H9 (cell line): Measurements from ENCODE around the gene ZHX3. TPM values are rescaled to one million over a fixed set of nuclear protein-coding genes. Genes with fewer than 3 reads are reported as not detected.

ENCODE experiments used
- DNase-seq: peaks from one replicate; pipeline ENCODE4 v3.0.0-alpha.2; 2017
- H2AFZ ChIP-seq: one replicate; pipeline ENCODE4 v1.6.1; 2013; ENCODE audit warnings: mild to moderate bottlenecking, low read length, control low read depth, moderate library complexity
- H2AK5ac ChIP-seq: 2 replicates; pipeline ENCODE4 v1.6.1; 2013; ENCODE audit warnings: low read length, control low read depth, mixed read lengths; ENCODE audit not compliant: insufficient read length
- H2BK120ac ChIP-seq: one replicate; pipeline ENCODE4 v1.6.1; 2013; ENCODE audit warnings: low read depth, mild to moderate bottlenecking, low read length, control low read depth, inconsistent platforms; ENCODE audit not compliant: poor library complexity, severe bottlenecking
- H2BK12ac ChIP-seq: 2 replicates; pipeline ENCODE4 v1.6.1; 2013; ENCODE audit warnings: low read length, control low read depth, mixed read lengths, low read depth; ENCODE audit not compliant: insufficient read length
- H2BK15ac ChIP-seq: 2 replicates; pipeline ENCODE4 v1.6.1; 2013; ENCODE audit warnings: low read depth, low read length, control low read depth
- H2BK20ac ChIP-seq: one replicate; pipeline ENCODE4 v1.6.1; 2013; ENCODE audit warnings: low read depth, mild to moderate bottlenecking, low read length, control low read depth, inconsistent platforms; ENCODE audit not compliant: poor library complexity, severe bottlenecking
- H2BK5ac ChIP-seq: 2 replicates; pipeline ENCODE4 v1.6.1; 2013; ENCODE audit warnings: low read length, control low read depth, mixed read lengths; ENCODE audit not compliant: insufficient read length
- H3K14ac ChIP-seq: 2 replicates; pipeline ENCODE4 v1.6.1; 2013; ENCODE audit warnings: low read length, control low read depth; ENCODE audit not compliant: insufficient read depth
- H3K18ac ChIP-seq: 2 replicates; pipeline ENCODE4 v1.6.1; 2013; ENCODE audit warnings: low read depth, mild to moderate bottlenecking, mixed read lengths, low read length, control low read depth; ENCODE audit not compliant: insufficient read length
- H3K23ac ChIP-seq: 2 replicates; pipeline ENCODE4 v1.6.1; 2013; ENCODE audit warnings: low read length, control low read depth, mixed read lengths, low read depth; ENCODE audit not compliant: insufficient read length
- H3K23me2 ChIP-seq: 2 replicates; pipeline ENCODE4 v1.6.1; 2013; ENCODE audit warnings: low read depth, mild to moderate bottlenecking, mixed read lengths, low read length, control low read depth; ENCODE audit not compliant: insufficient read length, poor library complexity, severe bottlenecking
- H3K27ac ChIP-seq: 2 replicates; pipeline ENCODE4 v1.5.1; 2013; ENCODE audit warnings: low read length, control low read depth, mixed read lengths, low read depth; ENCODE audit not compliant: insufficient read length
- H3K27me3 ChIP-seq: 2 replicates; pipeline ENCODE4 v1.6.1; 2013; ENCODE audit warnings: low read length, control low read depth, inconsistent platforms; ENCODE audit not compliant: insufficient read depth
- H3K4ac ChIP-seq: 2 replicates; pipeline ENCODE4 v1.6.1; 2013; ENCODE audit warnings: low read depth, mild to moderate bottlenecking, control low read depth, inconsistent platforms, low read length, moderate library complexity
- H3K4me1 ChIP-seq: 2 replicates; pipeline ENCODE4 v1.6.1; 2013; ENCODE audit warnings: low read length, control low read depth, inconsistent platforms; ENCODE audit not compliant: insufficient read depth
- H3K4me2 ChIP-seq: 2 replicates; pipeline ENCODE4 v1.6.1; 2013; ENCODE audit warnings: low read length, control low read depth, mixed read lengths; ENCODE audit not compliant: insufficient read length, insufficient read depth
- H3K56ac ChIP-seq: 2 replicates; pipeline ENCODE4 v1.6.1; 2013; ENCODE audit warnings: low read depth, mild to moderate bottlenecking, mixed read lengths, low read length, control low read depth; ENCODE audit not compliant: insufficient read length
- H3K79me1 ChIP-seq: 2 replicates; pipeline ENCODE4 v1.6.1; 2013; ENCODE audit warnings: low read depth, mild to moderate bottlenecking, moderate library complexity, low read length, control low read depth, inconsistent platforms; ENCODE audit not compliant: insufficient read depth, poor library complexity, severe bottlenecking
- H3K79me2 ChIP-seq: 2 replicates; pipeline ENCODE4 v1.6.1; 2013; ENCODE audit warnings: low read length, control low read depth, inconsistent platforms; ENCODE audit not compliant: insufficient read depth
- H3K9ac ChIP-seq: 2 replicates; pipeline ENCODE4 v1.6.1; 2013; ENCODE audit warnings: low read length, control low read depth, mixed read lengths; ENCODE audit not compliant: insufficient read length; ENCODE audit errors: extremely low read depth
- H3K9me3 ChIP-seq: one replicate; pipeline ENCODE4 v1.6.1; 2013; ENCODE audit warnings: low read depth, low read length, inconsistent platforms; ENCODE audit not compliant: control insufficient read depth
- H3T11ph ChIP-seq: one replicate; pipeline ENCODE4 v1.6.1; 2013; ENCODE audit warnings: mild to moderate bottlenecking, low read length, control low read depth, inconsistent platforms
- H4K20me1 ChIP-seq: one replicate; pipeline ENCODE4 v1.6.1; 2013; ENCODE audit not compliant: control insufficient read depth, insufficient read length, insufficient read depth
- H4K5ac ChIP-seq: 2 replicates; pipeline ENCODE4 v1.6.1; 2013; ENCODE audit warnings: low read depth, mild to moderate bottlenecking, mixed read lengths, low read length, control low read depth; ENCODE audit not compliant: insufficient read length
- H4K8ac ChIP-seq: replicated peaks from 2 replicates; pipeline ENCODE4 v1.6.1; 2013; ENCODE audit warnings: low read length, control low read depth, mixed read lengths, low read depth; ENCODE audit not compliant: insufficient read length
- H4K91ac ChIP-seq: 2 replicates; pipeline ENCODE4 v1.6.1; 2013; ENCODE audit warnings: low read depth, mild to moderate bottlenecking, moderate library complexity, mixed read lengths, low read length, control low read depth; ENCODE audit not compliant: insufficient read length
- H3K27ac Mint-ChIP-seq, 3 experiments: 2 replicates in 2 of 3; 3 replicates in 1 of 3; pipeline ENCODE4 v1.8.0; 2020 to 2021; ENCODE audit warnings: mixed read lengths in 3 of 3, mild to moderate bottlenecking in 1 of 3, moderate library complexity in 1 of 3
- H3K27me3 Mint-ChIP-seq: 2 replicates; pipeline ENCODE4 v1.8.0; 2021; ENCODE audit warnings: low read depth, mild to moderate bottlenecking, moderate library complexity, mixed read lengths
- H3K36me3 Mint-ChIP-seq, 3 experiments: 2 replicates in 2 of 3; 3 replicates in 1 of 3; pipeline ENCODE4 v1.8.0; 2020 to 2021; ENCODE audit warnings: low read depth in 3 of 3, mixed read lengths in 3 of 3; ENCODE audit not compliant: insufficient read depth in 1 of 3
- H3K4me1 Mint-ChIP-seq, 2 experiments: 2 replicates each; pipeline ENCODE4 v1.8.0; 2020; ENCODE audit warnings: mixed read lengths in 2 of 2
- H3K4me3 Mint-ChIP-seq, 2 experiments: 2 replicates in 1 of 2; 3 replicates in 1 of 2; pipeline ENCODE4 v1.8.0; 2020 to 2021; ENCODE audit warnings: mild to moderate bottlenecking in 2 of 2, mixed read lengths in 2 of 2, moderate library complexity in 1 of 2
- H3K9me3 Mint-ChIP-seq, 2 experiments: 2 replicates in 1 of 2; 3 replicates in 1 of 2; pipeline ENCODE4 v1.8.0; 2020; ENCODE audit warnings: mild to moderate bottlenecking in 2 of 2, mixed read lengths in 2 of 2, moderate library complexity in 1 of 2
- WGBS: extraction: QIAGEN DNeasy Blood & Tissue Kit; methylation state at CpG from one replicate; pipeline ENCODE4 v1.1.7; 2013; ENCODE audit warnings: missing lambda C conversion rate, low lambda C conversion rate, mixed read lengths; ENCODE audit not compliant: insufficient read length; ENCODE audit errors: extremely low coverage; 5-methylcytosine and 5-hydroxymethylcytosine counted together
- total RNA-seq: library from RNA; stranded (reverse); gene quantifications from 2 replicates; pipeline ENCODE4 v1.2.1, GENCODE V29; 2021
- TF ChIP-seq, protein P1 (sequence below): fragments of 200-600 bp; sonication (generic); conservative IDR thresholded peaks from 3 replicates; pipeline ENCODE4 v1.8.0; 2021; ENCODE audit warnings: antibody characterized with exemption, mild to moderate bottlenecking

Gene ZHX3
- total RNA-seq, 1 experiment from 2014 or later, result 4.4 TPM

DNA sequence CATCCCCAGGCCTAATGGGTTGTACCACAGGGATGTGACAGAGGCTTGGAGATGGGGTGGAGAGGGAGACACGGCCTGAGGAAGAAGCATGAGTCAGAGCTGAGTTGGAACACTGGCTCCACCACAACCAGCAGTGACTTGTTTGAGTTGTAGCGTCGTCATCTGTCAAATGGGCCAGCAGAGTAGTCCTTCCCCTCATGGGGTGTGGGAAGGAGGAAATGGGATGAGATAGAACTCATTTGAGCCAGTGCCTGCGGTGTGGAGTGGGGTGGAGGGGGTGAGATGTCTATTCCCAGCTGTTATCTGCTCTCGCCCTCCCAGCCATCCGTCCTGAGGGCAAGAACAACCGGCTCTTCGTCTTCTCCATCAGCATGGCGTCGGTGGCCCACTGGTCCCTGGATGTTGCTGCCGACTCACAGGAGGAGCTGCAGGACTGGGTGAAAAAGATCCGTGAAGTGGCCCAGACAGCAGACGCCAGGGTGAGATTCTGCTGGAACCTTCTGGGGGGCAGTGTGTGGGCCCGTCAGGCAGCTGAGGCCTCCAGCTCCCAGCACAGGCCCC, 147.7 kb downstream of the ZHX3 start:
- no peak overlapping the region for H2BK15ac ChIP-seq
- no peak overlapping the region for H2BK12ac ChIP-seq
- no peaks in the 10 kb centered on the region for H4K20me1 ChIP-seq
- no peaks in the 10 kb centered on the region for H3K9me3 ChIP-seq
- no peak overlapping the region for H3K9ac ChIP-seq
- H3K4me1 Mint-ChIP-seq, result peaks cover 4 to 14% of the 10 kb centered on the region in 2 experiments; a peak in 3 of 4 replicates
- no peak overlapping the region for H2BK20ac ChIP-seq
- H3K23me2 ChIP-seq, result no peaks in the 10 kb centered on the region
- H3K4me2 ChIP-seq, result no peak overlapping the region
- no peaks in the 10 kb centered on the region for H3K4me1 ChIP-seq
- peaks cover 68 to 96% (median 89%) of the 10 kb centered on the region in 3 experiments for H3K36me3 Mint-ChIP-seq
- no peak overlapping the region for H3K27ac ChIP-seq
- no peak overlapping the region for H2AFZ ChIP-seq
- no peak overlapping the region for H3K14ac ChIP-seq
- TF ChIP-seq, protein P1, sequence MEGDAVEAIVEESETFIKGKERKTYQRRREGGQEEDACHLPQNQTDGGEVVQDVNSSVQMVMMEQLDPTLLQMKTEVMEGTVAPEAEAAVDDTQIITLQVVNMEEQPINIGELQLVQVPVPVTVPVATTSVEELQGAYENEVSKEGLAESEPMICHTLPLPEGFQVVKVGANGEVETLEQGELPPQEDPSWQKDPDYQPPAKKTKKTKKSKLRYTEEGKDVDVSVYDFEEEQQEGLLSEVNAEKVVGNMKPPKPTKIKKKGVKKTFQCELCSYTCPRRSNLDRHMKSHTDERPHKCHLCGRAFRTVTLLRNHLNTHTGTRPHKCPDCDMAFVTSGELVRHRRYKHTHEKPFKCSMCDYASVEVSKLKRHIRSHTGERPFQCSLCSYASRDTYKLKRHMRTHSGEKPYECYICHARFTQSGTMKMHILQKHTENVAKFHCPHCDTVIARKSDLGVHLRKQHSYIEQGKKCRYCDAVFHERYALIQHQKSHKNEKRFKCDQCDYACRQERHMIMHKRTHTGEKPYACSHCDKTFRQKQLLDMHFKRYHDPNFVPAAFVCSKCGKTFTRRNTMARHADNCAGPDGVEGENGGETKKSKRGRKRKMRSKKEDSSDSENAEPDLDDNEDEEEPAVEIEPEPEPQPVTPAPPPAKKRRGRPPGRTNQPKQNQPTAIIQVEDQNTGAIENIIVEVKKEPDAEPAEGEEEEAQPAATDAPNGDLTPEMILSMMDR, result no peak
- no peaks in the 10 kb centered on the region for H3K9me3 Mint-ChIP-seq
- H3K4me3 Mint-ChIP-seq, result no peak overlapping the region
- H3K4ac ChIP-seq, result no peak overlapping the region
- no peak overlapping the region for H3K27ac Mint-ChIP-seq
- no CpG with 5 or more reads among the region's 14 CpGs for WGBS
- no peak overlapping the region for H3K56ac ChIP-seq
- no peak overlapping the region for H3T11ph ChIP-seq
- no peak overlapping the region for H2BK5ac ChIP-seq
- H4K8ac ChIP-seq, result no peak overlapping the region
- no peak overlapping the region for H3K18ac ChIP-seq
- no peak overlapping the region for H2AK5ac ChIP-seq
- no peak overlapping the region for H4K91ac ChIP-seq
- no peak overlapping the region for H4K5ac ChIP-seq
- no peaks in the 10 kb centered on the region for H3K27me3 ChIP-seq
- H3K23ac ChIP-seq, result no peak overlapping the region
- no peak for DNase-seq
- H3K79me2 ChIP-seq, result no peaks in the 10 kb centered on the region
- no peak overlapping the region for H2BK120ac ChIP-seq
- H3K27me3 Mint-ChIP-seq, result no peaks in the 10 kb centered on the region
- no peaks in the 10 kb centered on the region for H3K79me1 ChIP-seq
